Measurements from ENCODE around the gene AK9. TPM values are rescaled to one million over a fixed set of nuclear protein-coding genes. Genes with fewer than 3 reads are reported as not detected.

The AK9 gene
- total RNA-seq, 1 experiment from 2014 or later: 2.3 TPM

DNA sequence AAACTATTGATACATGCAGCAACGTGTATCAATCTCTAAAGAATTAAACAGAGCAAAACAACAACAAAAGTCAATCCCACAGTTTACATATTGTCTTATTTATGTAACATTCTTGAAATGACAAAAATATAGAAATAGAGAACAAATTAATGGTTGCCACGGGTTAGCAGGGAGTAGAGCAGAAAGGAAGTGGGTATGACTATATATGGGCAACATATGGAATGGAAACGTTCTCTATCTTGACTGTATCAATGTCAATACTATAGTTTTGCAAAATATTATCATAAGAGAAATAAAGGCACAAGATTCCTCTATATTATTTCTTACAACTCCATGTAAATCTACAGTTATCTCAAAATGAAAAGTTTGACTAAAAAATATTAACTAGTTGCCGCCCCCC is 12.8 kb downstream of the AK9 start:
- BruUV-seq (replicated peaks): no TSS peak
- in situ Hi-C loops (cut with HindIII; ENCODE audit: low pct_unique_long_range_greater_than_20kb, low sequenced_read_pairs) (no loop called here), intact Hi-C loops (cut with micrococcal nuclease; ENCODE audit: unreplicated experiment) (no loop called here)
- Histone ChIP-seq H3K27me3 (ENCODE audit: control insufficient read depth, insufficient read depth, low read length) (peaks cover 9% of the 10 kb centered on the region; the same call in 1 of the 2 replicates), H3K36me3 (ENCODE audit: control insufficient read depth, insufficient read depth, low read length) (no peaks in the 10 kb centered on the region), H3K4me1 (ENCODE audit: control insufficient read depth, insufficient read depth, low read length) (no peaks in the 10 kb centered on the region), H3K9me3 (ENCODE audit: control insufficient read depth, insufficient read depth, low read depth, low read length) (no peaks in the 10 kb centered on the region), H3K27ac (ENCODE audit: low read length) (no peak overlapping the region), H3K4me3 (ENCODE audit: low read depth in 2 of 2, low read length in 2 of 2) (no peak overlapping the region)
- no peak for DNase-seq (ENCODE audit: low read depth, low spot score)
- ChIA-PET POLR2A (no interaction called here), CTCF (no interaction called here)
- ATAC-seq: no peak
- TF ChIP-seq POLR2AphosphoS5 (IDR thresholded peaks at IDR 0.05; ENCODE audit: low read depth, low read length) (no peak), TCF7L2 (IDR thresholded peaks at IDR 0.05; ENCODE audit: low read depth, low read length) (no peak), SIN3A (IDR thresholded peaks at IDR 0.05; ENCODE audit: borderline replicate concordance, insufficient read depth, low read depth, low read length) (no peak)
- TF ChIP-seq, protein P1, sequence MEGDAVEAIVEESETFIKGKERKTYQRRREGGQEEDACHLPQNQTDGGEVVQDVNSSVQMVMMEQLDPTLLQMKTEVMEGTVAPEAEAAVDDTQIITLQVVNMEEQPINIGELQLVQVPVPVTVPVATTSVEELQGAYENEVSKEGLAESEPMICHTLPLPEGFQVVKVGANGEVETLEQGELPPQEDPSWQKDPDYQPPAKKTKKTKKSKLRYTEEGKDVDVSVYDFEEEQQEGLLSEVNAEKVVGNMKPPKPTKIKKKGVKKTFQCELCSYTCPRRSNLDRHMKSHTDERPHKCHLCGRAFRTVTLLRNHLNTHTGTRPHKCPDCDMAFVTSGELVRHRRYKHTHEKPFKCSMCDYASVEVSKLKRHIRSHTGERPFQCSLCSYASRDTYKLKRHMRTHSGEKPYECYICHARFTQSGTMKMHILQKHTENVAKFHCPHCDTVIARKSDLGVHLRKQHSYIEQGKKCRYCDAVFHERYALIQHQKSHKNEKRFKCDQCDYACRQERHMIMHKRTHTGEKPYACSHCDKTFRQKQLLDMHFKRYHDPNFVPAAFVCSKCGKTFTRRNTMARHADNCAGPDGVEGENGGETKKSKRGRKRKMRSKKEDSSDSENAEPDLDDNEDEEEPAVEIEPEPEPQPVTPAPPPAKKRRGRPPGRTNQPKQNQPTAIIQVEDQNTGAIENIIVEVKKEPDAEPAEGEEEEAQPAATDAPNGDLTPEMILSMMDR (IDR thresholded peaks at IDR 0.05): no peak
- TF ChIP-seq, protein P2, sequence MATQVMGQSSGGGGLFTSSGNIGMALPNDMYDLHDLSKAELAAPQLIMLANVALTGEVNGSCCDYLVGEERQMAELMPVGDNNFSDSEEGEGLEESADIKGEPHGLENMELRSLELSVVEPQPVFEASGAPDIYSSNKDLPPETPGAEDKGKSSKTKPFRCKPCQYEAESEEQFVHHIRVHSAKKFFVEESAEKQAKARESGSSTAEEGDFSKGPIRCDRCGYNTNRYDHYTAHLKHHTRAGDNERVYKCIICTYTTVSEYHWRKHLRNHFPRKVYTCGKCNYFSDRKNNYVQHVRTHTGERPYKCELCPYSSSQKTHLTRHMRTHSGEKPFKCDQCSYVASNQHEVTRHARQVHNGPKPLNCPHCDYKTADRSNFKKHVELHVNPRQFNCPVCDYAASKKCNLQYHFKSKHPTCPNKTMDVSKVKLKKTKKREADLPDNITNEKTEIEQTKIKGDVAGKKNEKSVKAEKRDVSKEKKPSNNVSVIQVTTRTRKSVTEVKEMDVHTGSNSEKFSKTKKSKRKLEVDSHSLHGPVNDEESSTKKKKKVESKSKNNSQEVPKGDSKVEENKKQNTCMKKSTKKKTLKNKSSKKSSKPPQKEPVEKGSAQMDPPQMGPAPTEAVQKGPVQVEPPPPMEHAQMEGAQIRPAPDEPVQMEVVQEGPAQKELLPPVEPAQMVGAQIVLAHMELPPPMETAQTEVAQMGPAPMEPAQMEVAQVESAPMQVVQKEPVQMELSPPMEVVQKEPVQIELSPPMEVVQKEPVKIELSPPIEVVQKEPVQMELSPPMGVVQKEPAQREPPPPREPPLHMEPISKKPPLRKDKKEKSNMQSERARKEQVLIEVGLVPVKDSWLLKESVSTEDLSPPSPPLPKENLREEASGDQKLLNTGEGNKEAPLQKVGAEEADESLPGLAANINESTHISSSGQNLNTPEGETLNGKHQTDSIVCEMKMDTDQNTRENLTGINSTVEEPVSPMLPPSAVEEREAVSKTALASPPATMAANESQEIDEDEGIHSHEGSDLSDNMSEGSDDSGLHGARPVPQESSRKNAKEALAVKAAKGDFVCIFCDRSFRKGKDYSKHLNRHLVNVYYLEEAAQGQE (IDR thresholded peaks at IDR 0.05; ENCODE audit: insufficient read depth in 1 of 2, low read depth in 2 of 2, low read length in 1 of 2): no peak

DNA sequence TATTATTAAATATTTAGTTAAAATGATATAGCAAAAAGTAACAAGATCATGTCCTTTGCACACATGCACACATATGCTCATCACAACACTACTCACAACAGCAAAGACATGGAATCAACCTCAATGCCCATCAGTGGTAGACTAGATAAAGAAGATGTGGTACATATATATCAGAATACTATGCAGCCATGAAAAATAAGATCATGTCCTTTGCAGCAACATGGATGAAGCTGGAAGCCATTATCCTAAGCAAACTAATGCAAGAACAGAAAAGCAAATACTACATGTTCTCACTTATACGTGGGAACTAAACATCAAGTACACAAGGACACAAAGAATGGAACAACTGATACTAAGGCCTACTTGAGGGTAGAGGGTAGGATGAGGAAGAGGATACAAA is 14.3 kb downstream of the AK9 start:
- in situ Hi-C loops (cut with HindIII; ENCODE audit: low pct_unique_long_range_greater_than_20kb, low sequenced_read_pairs) (no loop called here), intact Hi-C loops (cut with micrococcal nuclease; ENCODE audit: unreplicated experiment) (no loop called here)
- TF ChIP-seq, protein P2 (IDR thresholded peaks at IDR 0.05; ENCODE audit: insufficient read depth in 1 of 2, low read depth in 2 of 2, low read length in 1 of 2): no peak
- no peak for TF ChIP-seq SIN3A (IDR thresholded peaks at IDR 0.05; ENCODE audit: borderline replicate concordance, insufficient read depth, low read depth, low read length)
- TF ChIP-seq TCF7L2 (IDR thresholded peaks at IDR 0.05; ENCODE audit: low read depth, low read length): no peak
- Histone ChIP-seq H3K27ac (ENCODE audit: low read length) (no peak overlapping the region), H3K4me3 (ENCODE audit: low read depth in 2 of 2, low read length in 2 of 2) (no peak overlapping the region), H3K36me3 (ENCODE audit: control insufficient read depth, insufficient read depth, low read length) (no peaks in the 10 kb centered on the region), H3K9me3 (ENCODE audit: control insufficient read depth, insufficient read depth, low read depth, low read length) (no peaks in the 10 kb centered on the region), H3K27me3 (ENCODE audit: control insufficient read depth, insufficient read depth, low read length) (peaks cover 9% of the 10 kb centered on the region; the same call in 1 of the 2 replicates), H3K4me1 (ENCODE audit: control insufficient read depth, insufficient read depth, low read length) (no peaks in the 10 kb centered on the region)
- BruUV-seq (replicated peaks): no TSS peak
- DNase-seq (ENCODE audit: low read depth, low spot score): no peak
- no peak for ATAC-seq
- ChIA-PET POLR2A (no interaction called here), CTCF (no interaction called here)
